HG03196 (cell line): Measurements from ENCODE around the gene SCYGR3.

Experiments used
- ATAC-seq: cut with Tn5 transposase; IDR thresholded peaks from one replicate; pipeline ENCODE4 v1.9.1; 2021; ENCODE audit not compliant: unreplicated experiment

The SCYGR3 gene

GRCh38 chr2:227614740-227615139 is at the start of gene SCYGR3:
SCYGR3 (minus strand) TSS chr2:227614840; CDS start chr2:227614840, 0 bp downstream.
- ATAC-seq, result no peak

- ATAC-seq, result no peak
Measured at GRCh38 chr2:227661827-227662226, 47.2 kb upstream of the SCYGR3 start.

GRCh38 chr2:227661025-227661649 is 46.5 kb upstream of the SCYGR3 start:
- no peak for ATAC-seq

- no peak for ATAC-seq
Measured at GRCh38 chr2:227657199-227657845, 42.7 kb upstream of the SCYGR3 start.

GRCh38 chr2:227655454-227655853 is 40.8 kb upstream of the SCYGR3 start:
- no peak for ATAC-seq

- no peak for ATAC-seq
Measured at GRCh38 chr2:227654426-227654825, 39.8 kb upstream of the SCYGR3 start.

- ATAC-seq, result no peak
Measured at GRCh38 chr2:227653419-227653818, 38.8 kb upstream of the SCYGR3 start.

- no peak for ATAC-seq
Measured at GRCh38 chr2:227643990-227644551, 29.4 kb upstream of the SCYGR3 start.

- no peak for ATAC-seq
Measured at GRCh38 chr2:227642656-227643055, 28.0 kb upstream of the SCYGR3 start.

- ATAC-seq, result no peak
Measured at GRCh38 chr2:227634201-227634600, 19.6 kb upstream of the SCYGR3 start.

GRCh38 chr2:227632827-227633226 is 18.2 kb upstream of the SCYGR3 start:
- ATAC-seq, result no peak

GRCh38 chr2:227630322-227630721 is 15.7 kb upstream of the SCYGR3 start:
- ATAC-seq, result no peak

- ATAC-seq, result no peak
Measured at GRCh38 chr2:227629435-227629834, 14.8 kb upstream of the SCYGR3 start.

GRCh38 chr2:227627769-227628168 is 13.1 kb upstream of the SCYGR3 start:
- peak; percentile 94 for ATAC-seq

- no peak for ATAC-seq
Measured at GRCh38 chr2:227626580-227627151, 12.0 kb upstream of the SCYGR3 start.

- ATAC-seq, result no peak
Measured at GRCh38 chr2:227625420-227625819, 10.8 kb upstream of the SCYGR3 start.

- ATAC-seq, result no peak
Measured at GRCh38 chr2:227623226-227623625, 8.6 kb upstream of the SCYGR3 start.

- ATAC-seq, result no peak
Measured at GRCh38 chr2:227617316-227618230, 2.9 kb upstream of the SCYGR3 start, which contains the start of gene SCYGR4. SCYGR4 (plus strand) TSS chr2:227617498; CDS start chr2:227617498, 0 bp downstream.

- no peak for ATAC-seq
Measured at GRCh38 chr2:227616631-227617030, 2.0 kb upstream of the SCYGR3 start.

GRCh38 chr2:227615906-227616305 is 1.3 kb upstream of the SCYGR3 start:
- no peak for ATAC-seq

GRCh38 chr2:227615181-227615580 is 541 bp upstream of the SCYGR3 start:
- ATAC-seq, result no peak
